Dedifferentiated amniotic fluid mesenchymal stem cell (primary cell): ENCODE measurements around the gene SERPINB1.
A peak's percentile ranks its signal among the peaks of the same experiment; 100 is the strongest.
"Not testable (repeated sequence)": the region's sequence is repeated elsewhere in the genome, so short reads cannot be mapped to it uniquely, and the experiment has no call there.

Experiments used
- DNase-seq: peaks from one replicate; pipeline ENCODE4 v3.0.0-alpha.2; 2016; ENCODE audit errors: extremely low spot score

Gene SERPINB1

GRCh38 chr6:2818593-2818992, 23.1 kb downstream of the SERPINB1 start:
- peak; percentile 74 for DNase-seq

- DNase-seq = peak; percentile 56
These were observed 23.7 kb downstream of the SERPINB1 start for GRCh38 chr6:2817903-2818443.

- no peak for DNase-seq
These were observed 25.5 kb downstream of the SERPINB1 start for GRCh38 chr6:2816158-2816557.

- DNase-seq = no peak
These were observed 29.0 kb downstream of the SERPINB1 start for GRCh38 chr6:2812695-2813094.

- no peak for DNase-seq
These were observed 31.5 kb downstream of the SERPINB1 start for GRCh38 chr6:2810092-2810671.

GRCh38 chr6:2809015-2809414, 32.6 kb downstream of the SERPINB1 start:
- no peak for DNase-seq

- DNase-seq = no peak
These were observed 34.1 kb downstream of the SERPINB1 start for GRCh38 chr6:2807342-2808090.

GRCh38 chr6:2806644-2807043, 35.0 kb downstream of the SERPINB1 start:
- DNase-seq = no peak

- DNase-seq = no peak
These were observed 36.6 kb downstream of the SERPINB1 start for GRCh38 chr6:2805031-2805430.

- DNase-seq = no peak
These were observed 37.1 kb downstream of the SERPINB1 start for GRCh38 chr6:2804516-2804915.

- no peak for DNase-seq
These were observed 37.8 kb downstream of the SERPINB1 start for GRCh38 chr6:2803731-2804429.

GRCh38 chr6:2802521-2803060, 39.1 kb downstream of the SERPINB1 start:
- no peak for DNase-seq

GRCh38 chr6:2801687-2802086, 40.0 kb downstream of the SERPINB1 start:
- not testable (repeated sequence) for DNase-seq

- DNase-seq = no peak
These were observed 40.9 kb downstream of the SERPINB1 start for GRCh38 chr6:2800552-2801316.

- no peak for DNase-seq
These were observed 41.6 kb downstream of the SERPINB1 start for GRCh38 chr6:2799936-2800527.

GRCh38 chr6:2798586-2799134, 43.0 kb downstream of the SERPINB1 start:
- DNase-seq = no peak

- no peak for DNase-seq
These were observed 44.1 kb downstream of the SERPINB1 start for GRCh38 chr6:2797564-2798031.

- DNase-seq = no peak
These were observed 44.8 kb downstream of the SERPINB1 start for GRCh38 chr6:2796861-2797260.

- DNase-seq = no peak
These were observed 45.7 kb downstream of the SERPINB1 start for GRCh38 chr6:2795956-2796355.

GRCh38 chr6:2795162-2795561, 46.5 kb downstream of the SERPINB1 start:
- no peak for DNase-seq
